Stimulated activated naive CD8-positive, alpha-beta T cell treated with anti-CD3 and anti-CD28 coated beads, Interleukin-15, amount 100 ng/mL, for 72 hours (primary cell): ENCODE data around the gene CTTNBP2NL.
"Not testable (repeated sequence)": the region's sequence is repeated elsewhere in the genome, so short reads cannot be mapped to it uniquely, and the experiment has no call there.

Source experiments
- ATAC-seq: fragments of 150-1000 bp; cut with Tn5 transposase; 2 replicates; pipeline ENCODE4 v1.10.0; 2021; ENCODE audit warnings: mild to moderate bottlenecking, moderate library complexity
- DNase-seq, 2 donors: peaks; one replicate each; pipeline ENCODE4 v3.0.0; 2021 to 2022
- H3K27ac Mint-ChIP-seq, 2 donors: one replicate each; pipeline ENCODE4 v1.8.0; 2022; ENCODE audit warnings: mild to moderate bottlenecking in 2 of 2, mixed read lengths in 2 of 2, moderate library complexity in 2 of 2
- H3K27me3 Mint-ChIP-seq: one replicate; pipeline ENCODE4 v1.8.0; 2022; ENCODE audit warnings: mixed read lengths
- H3K4me1 Mint-ChIP-seq: one replicate; pipeline ENCODE4 v1.8.0; 2022; ENCODE audit warnings: mild to moderate bottlenecking, mixed read lengths
- H3K4me3 Mint-ChIP-seq, 2 donors: one replicate each; pipeline ENCODE4 v1.8.0; 2022; ENCODE audit warnings: mild to moderate bottlenecking in 2 of 2, mixed read lengths in 2 of 2, moderate library complexity in 1 of 2
- H3K9me3 Mint-ChIP-seq, 2 donors: one replicate each; pipeline ENCODE4 v1.8.0; 2022; ENCODE audit warnings: mixed read lengths in 2 of 2

CTTNBP2NL gene

DNA sequence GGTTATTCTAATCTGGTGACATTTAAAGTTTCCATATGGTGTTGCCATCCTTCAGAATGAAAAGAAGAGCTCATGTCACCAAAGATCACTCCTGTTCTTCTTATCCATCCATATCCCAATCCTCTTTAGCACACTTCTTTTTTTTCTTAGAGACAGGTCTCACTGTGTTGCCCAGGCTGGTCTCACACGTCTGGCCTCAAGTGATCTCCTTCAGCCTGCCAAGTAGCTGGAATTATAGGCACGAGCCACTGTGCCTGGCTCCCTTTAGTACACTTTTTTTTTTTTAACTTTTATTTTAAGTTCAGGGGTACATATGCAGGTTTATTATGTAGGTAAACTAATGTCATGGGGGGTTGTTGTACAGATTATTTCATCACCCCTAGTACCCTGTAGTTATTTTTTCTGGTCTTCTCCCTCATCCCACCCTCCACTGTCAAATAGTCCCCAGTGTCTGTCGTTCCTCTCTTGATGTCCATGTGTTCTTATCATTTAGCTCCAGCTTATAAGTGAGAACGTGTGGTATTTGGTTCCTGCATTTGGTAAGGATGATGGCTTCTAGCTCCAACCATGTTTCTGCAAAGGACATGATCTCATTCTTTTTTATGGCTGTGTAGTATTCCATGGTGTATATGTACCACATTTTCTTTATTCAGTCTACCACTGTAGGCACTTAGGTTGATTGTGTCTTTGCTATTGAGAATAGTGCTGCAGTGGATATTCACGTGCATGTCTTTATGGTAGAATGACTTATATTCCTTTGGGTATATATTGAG is 40.6 kb downstream of the CTTNBP2NL start:
- H3K27me3 Mint-ChIP-seq = peaks cover 17% of the 10 kb centered on the region
- no peak for ATAC-seq
- H3K4me3 Mint-ChIP-seq = no peak overlapping the region
- no peaks in the 10 kb centered on the region for H3K9me3 Mint-ChIP-seq
- no peak overlapping the region for H3K27ac Mint-ChIP-seq
- no peak for DNase-seq
- H3K4me1 Mint-ChIP-seq = no peaks in the 10 kb centered on the region

GRCh38 chr1:112438156-112438555 is 42.1 kb downstream of the CTTNBP2NL start:
- H3K9me3 Mint-ChIP-seq, ATAC-seq, H3K4me3 Mint-ChIP-seq, DNase-seq, H3K4me1 Mint-ChIP-seq, H3K27ac Mint-ChIP-seq: not testable (repeated sequence)
- H3K27me3 Mint-ChIP-seq = peaks cover 17% of the 10 kb centered on the region

GRCh38 chr1:112439592-112439991 is 43.6 kb downstream of the CTTNBP2NL start:
- no peaks in the 10 kb centered on the region for H3K9me3 Mint-ChIP-seq
- H3K27ac Mint-ChIP-seq = no peak overlapping the region
- no peak for DNase-seq
- peaks cover 17% of the 10 kb centered on the region for H3K27me3 Mint-ChIP-seq
- H3K4me1 Mint-ChIP-seq = no peaks in the 10 kb centered on the region
- ATAC-seq = no peak
- H3K4me3 Mint-ChIP-seq = no peak overlapping the region

- Mint-ChIP-seq H3K9me3 (no peaks in the 10 kb centered on the region), H3K4me3 (no peak overlapping the region), H3K27ac (no peak overlapping the region), H3K27me3 (peaks cover 17% of the 10 kb centered on the region), H3K4me1 (no peaks in the 10 kb centered on the region)
- ATAC-seq = no peak
- no peak for DNase-seq
Measured at GRCh38 chr1:112440574-112440973, 44.6 kb downstream of the CTTNBP2NL start.

DNA sequence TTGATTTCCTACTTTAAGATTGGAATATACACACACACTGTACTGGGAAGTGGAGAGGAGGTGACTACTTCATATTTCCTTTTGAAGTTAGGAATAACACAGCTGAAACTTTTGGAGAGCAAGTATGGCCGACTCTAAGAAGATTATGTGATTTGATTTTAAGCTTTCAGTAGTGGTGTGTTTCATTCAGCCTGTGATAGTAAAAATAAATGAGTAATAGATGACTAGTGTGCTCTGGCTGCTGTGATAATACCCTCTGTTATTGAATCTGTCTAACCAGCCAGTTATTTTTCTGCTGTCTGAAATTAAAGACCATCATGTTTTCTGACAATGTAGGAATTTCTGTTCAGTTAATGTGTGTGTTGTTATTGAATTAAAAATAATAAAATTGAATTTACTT is 48.3 kb downstream of the CTTNBP2NL start:
- ATAC-seq (no peak), DNase-seq (no peak)
- no peaks in the 10 kb centered on the region for H3K4me1 Mint-ChIP-seq
- no peak overlapping the region for H3K27ac Mint-ChIP-seq
- peaks cover 7% of the 10 kb centered on the region for H3K27me3 Mint-ChIP-seq
- no peak overlapping the region for H3K4me3 Mint-ChIP-seq
- H3K9me3 Mint-ChIP-seq = no peaks in the 10 kb centered on the region

DNA sequence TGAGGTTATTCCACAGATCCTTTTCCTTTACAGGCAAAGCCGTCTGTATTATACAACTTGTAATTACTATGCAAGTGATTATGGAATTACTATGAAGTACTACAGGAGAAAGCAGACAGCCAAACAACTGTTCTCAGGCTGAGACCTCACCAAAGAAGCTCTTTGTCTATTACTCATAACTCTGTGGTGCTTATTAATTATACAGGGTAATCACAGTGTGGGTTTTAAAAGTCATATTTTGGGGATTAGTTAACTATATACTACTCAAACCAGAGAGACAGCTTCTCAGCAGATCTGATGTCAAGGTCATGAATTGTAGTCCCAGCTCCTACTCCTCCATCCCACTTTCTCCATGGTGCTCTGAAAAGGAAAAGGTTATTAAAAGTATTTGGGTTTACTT is 49.6 kb downstream of the CTTNBP2NL start:
- DNase-seq = no peak
- H3K27me3 Mint-ChIP-seq = peaks cover 7% of the 10 kb centered on the region
- no peaks in the 10 kb centered on the region for H3K9me3 Mint-ChIP-seq
- no peak for ATAC-seq
- H3K27ac Mint-ChIP-seq = no peak overlapping the region
- no peaks in the 10 kb centered on the region for H3K4me1 Mint-ChIP-seq
- H3K4me3 Mint-ChIP-seq = no peak overlapping the region

GRCh38 chr1:112446411-112446810 is 50.4 kb downstream of the CTTNBP2NL start:
- no peak overlapping the region for H3K4me3 Mint-ChIP-seq
- H3K27me3 Mint-ChIP-seq = peaks cover 7% of the 10 kb centered on the region
- no peaks in the 10 kb centered on the region for H3K4me1 Mint-ChIP-seq
- ATAC-seq (no peak), DNase-seq (no peak)
- H3K27ac Mint-ChIP-seq = no peak overlapping the region
- no peaks in the 10 kb centered on the region for H3K9me3 Mint-ChIP-seq

GRCh38 chr1:112448904-112449629 is 53.1 kb downstream of the CTTNBP2NL start:
- H3K27me3 Mint-ChIP-seq = peaks cover 7% of the 10 kb centered on the region
- ATAC-seq (no peak), DNase-seq (no peak)
- H3K4me1 Mint-ChIP-seq = no peaks in the 10 kb centered on the region
- no peak overlapping the region for H3K4me3 Mint-ChIP-seq
- H3K27ac Mint-ChIP-seq = peak overlapping the region in 1 of 2 donors; percentile 37
- H3K9me3 Mint-ChIP-seq = no peaks in the 10 kb centered on the region

GRCh38 chr1:112449630-112449983 is 53.6 kb downstream of the CTTNBP2NL start:
- ATAC-seq (no peak), DNase-seq (no peak)
- no peak overlapping the region for H3K4me3 Mint-ChIP-seq
- H3K27me3 Mint-ChIP-seq = peaks cover 7% of the 10 kb centered on the region
- no peaks in the 10 kb centered on the region for H3K4me1 Mint-ChIP-seq
- H3K27ac Mint-ChIP-seq = no peak overlapping the region
- H3K9me3 Mint-ChIP-seq = no peaks in the 10 kb centered on the region

GRCh38 chr1:112450773-112451172 is 54.8 kb downstream of the CTTNBP2NL start:
- no peak overlapping the region for H3K27ac Mint-ChIP-seq

GRCh38 chr1:112451301-112451700 is 55.3 kb downstream of the CTTNBP2NL start:
- peaks cover 16% of the 10 kb centered on the region for H3K27me3 Mint-ChIP-seq
- H3K4me1 Mint-ChIP-seq, H3K4me3 Mint-ChIP-seq, H3K9me3 Mint-ChIP-seq, ATAC-seq, H3K27ac Mint-ChIP-seq, DNase-seq: not testable (repeated sequence)

More at GRCh38 chr1:112450773-112451172, 54.8 kb downstream of the CTTNBP2NL start:
- ATAC-seq (no peak), DNase-seq (no peak)
- Mint-ChIP-seq H3K27me3 (peaks cover 11% of the 10 kb centered on the region), H3K9me3 (no peaks in the 10 kb centered on the region), H3K4me3 (no peak overlapping the region), H3K4me1 (no peaks in the 10 kb centered on the region)

GRCh38 chr1:112453876-112454275 is 57.9 kb downstream of the CTTNBP2NL start:
- H3K9me3 Mint-ChIP-seq = no peaks in the 10 kb centered on the region
- H3K27me3 Mint-ChIP-seq = peaks cover 19% of the 10 kb centered on the region
- DNase-seq (no peak), ATAC-seq (no peak)
- H3K27ac Mint-ChIP-seq = no peak overlapping the region
- no peak overlapping the region for H3K4me3 Mint-ChIP-seq
- no peaks in the 10 kb centered on the region for H3K4me1 Mint-ChIP-seq

DNA sequence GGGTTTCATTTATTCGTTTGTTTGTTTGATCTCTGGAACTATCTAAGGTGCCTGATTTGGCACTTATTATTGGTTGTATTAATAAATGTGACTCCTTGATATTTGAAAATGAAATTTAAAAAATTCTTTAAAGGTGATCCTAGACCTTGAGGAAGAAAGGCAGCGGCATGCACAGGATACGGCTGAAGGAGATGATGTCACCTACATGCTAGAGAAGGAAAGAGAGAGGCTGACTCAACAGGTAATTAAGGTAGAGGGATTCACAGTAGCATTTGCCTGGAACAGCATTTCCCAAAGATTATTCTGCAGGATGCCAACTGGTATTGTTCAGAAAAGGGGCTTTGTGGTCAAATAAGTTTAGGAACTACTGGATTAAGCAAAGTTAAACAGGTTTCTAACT is 58.3 kb downstream of the CTTNBP2NL start:
- no peaks in the 10 kb centered on the region for H3K4me1 Mint-ChIP-seq
- DNase-seq = no peak
- no peak overlapping the region for H3K27ac Mint-ChIP-seq
- no peaks in the 10 kb centered on the region for H3K9me3 Mint-ChIP-seq
- no peak for ATAC-seq
- H3K4me3 Mint-ChIP-seq = no peak overlapping the region
- peaks cover 19% of the 10 kb centered on the region for H3K27me3 Mint-ChIP-seq

DNA sequence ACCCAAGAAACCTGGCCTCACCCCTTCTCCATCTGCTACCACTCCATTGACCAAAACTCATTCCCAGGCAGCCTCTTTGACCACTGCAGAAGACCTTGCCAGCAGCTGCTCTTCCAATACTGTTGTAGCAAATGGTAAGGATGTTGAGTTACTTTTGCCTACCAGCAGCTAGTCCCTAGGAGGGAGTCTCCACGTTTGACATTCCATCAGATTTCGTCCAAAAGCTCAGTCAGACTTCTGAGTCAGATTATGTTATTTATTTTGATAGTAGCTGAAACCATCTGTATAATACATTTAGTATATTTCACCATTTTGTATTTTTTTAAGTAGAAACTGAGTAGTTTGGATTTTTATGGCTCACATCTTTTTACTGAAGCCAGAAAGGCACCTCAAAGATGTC is 61.2 kb downstream of the CTTNBP2NL start:
- Mint-ChIP-seq H3K4me3 (no peak overlapping the region), H3K9me3 (no peaks in the 10 kb centered on the region), H3K27me3 (peaks cover 26% of the 10 kb centered on the region), H3K4me1 (no peaks in the 10 kb centered on the region), H3K27ac (no peak overlapping the region)
- no peak for ATAC-seq
- DNase-seq = no peak

GRCh38 chr1:112457955-112458354 is 61.9 kb downstream of the CTTNBP2NL start:
- Mint-ChIP-seq H3K4me3 (no peak overlapping the region), H3K4me1 (no peaks in the 10 kb centered on the region), H3K9me3 (no peaks in the 10 kb centered on the region), H3K27ac (no peak overlapping the region), H3K27me3 (peaks cover 26% of the 10 kb centered on the region)
- DNase-seq = no peak
- ATAC-seq = no peak

DNA sequence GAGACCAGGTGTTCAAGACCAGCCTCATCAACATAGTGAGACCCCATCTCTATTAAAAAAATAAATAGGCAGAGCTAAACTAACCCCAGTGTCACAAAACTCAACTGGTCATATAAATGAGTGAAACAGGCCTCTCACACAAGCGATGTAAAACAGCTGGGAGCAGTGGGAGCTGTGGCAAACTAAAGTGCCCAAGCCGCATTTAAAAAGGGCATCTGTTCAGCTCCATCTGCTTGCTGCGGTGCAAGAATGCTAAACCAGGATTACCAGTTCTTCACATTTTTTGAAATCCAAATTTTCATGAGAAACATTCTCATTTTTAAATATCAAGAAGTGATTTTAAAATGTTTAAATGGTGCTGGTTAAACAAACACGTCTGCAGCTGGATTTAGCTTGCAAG is 62.7 kb downstream of the CTTNBP2NL start:
- Mint-ChIP-seq H3K4me1 (no peaks in the 10 kb centered on the region), H3K9me3 (no peaks in the 10 kb centered on the region), H3K4me3 (no peak overlapping the region), H3K27ac (no peak overlapping the region), H3K27me3 (peaks cover 26% of the 10 kb centered on the region)
- ATAC-seq (no peak), DNase-seq (no peak)
